ENCODE data around the gene ATP8A2.
"Not testable (repeated sequence)": the region's sequence is repeated elsewhere in the genome, so short reads cannot be mapped to it uniquely, and the experiment has no call there.

ATP8A2 gene

GRCh38 chr13:26058704-26059103, 686.9 kb downstream of the ATP8A2 start:
- DNase-seq: no peak

DNA sequence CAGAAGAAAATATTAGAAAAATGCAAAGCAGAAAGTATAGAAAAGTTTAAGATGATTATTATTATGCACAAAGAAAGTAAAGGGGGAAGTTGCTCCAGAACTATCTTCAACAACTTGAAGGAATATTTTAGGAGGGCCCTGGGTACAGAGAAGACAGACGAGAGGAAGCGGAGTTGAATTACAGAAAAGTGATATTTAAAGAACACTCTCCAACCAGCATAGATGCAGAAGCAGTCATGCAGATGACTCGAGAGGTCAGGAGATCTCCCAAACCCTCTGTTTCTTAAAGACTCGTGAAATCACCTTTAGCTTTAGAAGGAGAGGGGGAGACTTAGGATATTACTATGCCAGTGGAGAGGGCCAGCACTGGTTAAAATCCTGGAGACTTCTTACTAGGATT, 688.6 kb downstream of the ATP8A2 start:
- no peak for DNase-seq

DNA sequence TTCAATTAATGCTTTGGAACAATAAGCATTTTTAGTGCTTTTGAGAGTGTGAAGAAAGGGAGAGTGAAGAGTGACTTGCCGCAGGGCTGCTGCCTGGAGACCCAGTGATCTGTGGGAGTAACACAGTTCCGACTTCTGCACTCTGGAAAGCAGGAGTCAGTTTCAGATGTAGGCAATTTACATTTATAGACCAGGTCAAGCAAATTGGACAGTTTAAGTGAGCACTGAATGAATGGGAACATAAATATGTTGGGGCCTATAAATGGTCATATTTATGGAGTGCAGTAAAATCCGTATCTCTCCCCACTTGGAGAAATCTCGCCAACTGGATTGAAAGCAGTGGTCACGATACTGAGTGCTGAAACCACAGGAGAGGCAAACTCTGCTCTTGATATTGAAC, 689.5 kb downstream of the ATP8A2 start:
- DNase-seq: no peak

- DNase-seq: no peak
These were observed 690.2 kb downstream of the ATP8A2 start for GRCh38 chr13:26061947-26062346.

GRCh38 chr13:26062853-26063444, 691.2 kb downstream of the ATP8A2 start:
- DNase-seq: peak; percentile 46

- DNase-seq: not testable (repeated sequence)
These were observed 694.7 kb downstream of the ATP8A2 start for GRCh38 chr13:26066492-26066891.

- DNase-seq: no peak
These were observed 695.8 kb downstream of the ATP8A2 start for GRCh38 chr13:26067601-26068000.

- not testable (repeated sequence) for DNase-seq
These were observed 696.6 kb downstream of the ATP8A2 start for GRCh38 chr13:26068372-26068771.

- DNase-seq: not testable (repeated sequence)
These were observed 697.9 kb downstream of the ATP8A2 start for GRCh38 chr13:26069642-26070041.

DNA sequence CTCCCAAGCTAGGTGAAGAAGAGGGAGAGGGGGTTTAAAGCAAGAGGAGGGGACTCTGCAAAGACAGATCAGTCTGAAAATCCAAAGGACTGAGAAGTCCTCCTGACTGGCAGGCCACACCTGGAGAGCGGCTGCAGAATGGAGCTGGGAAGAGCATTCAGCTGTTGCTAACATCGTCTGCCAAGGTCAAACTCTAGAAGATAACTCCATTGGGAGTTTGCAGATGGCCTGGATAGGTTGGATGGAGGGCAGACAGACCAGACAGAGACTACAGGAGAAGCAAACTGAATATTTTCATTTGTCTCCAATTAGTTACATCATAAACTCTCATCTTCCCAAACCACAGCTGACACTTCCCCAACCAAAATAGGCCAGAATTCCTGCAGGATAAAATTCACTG, 699.9 kb downstream of the ATP8A2 start:
- no peak for DNase-seq

GRCh38 chr13:26072335-26072734, 700.6 kb downstream of the ATP8A2 start:
- DNase-seq: not testable (repeated sequence)

DNA sequence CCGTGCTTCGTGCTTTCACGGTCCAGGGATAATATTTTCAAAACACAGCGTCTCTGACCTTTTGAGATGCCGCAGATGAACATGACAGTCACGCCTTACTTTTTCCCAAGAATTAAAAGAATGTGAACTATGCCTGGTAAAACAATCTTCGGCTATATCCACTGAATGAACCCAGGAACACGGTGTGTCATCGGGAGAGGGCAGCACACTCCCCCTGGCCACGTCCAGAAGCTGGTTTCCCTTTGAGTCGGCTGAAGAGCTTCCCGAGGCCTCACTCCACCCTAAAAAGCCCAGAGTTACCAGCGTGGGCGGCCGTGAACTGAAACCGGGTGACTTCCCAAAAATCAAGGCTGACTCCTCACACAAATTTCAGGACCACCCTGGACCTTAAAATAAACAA, 702.9 kb downstream of the ATP8A2 start:
- no peak for DNase-seq

Data from CD4-positive, alpha-beta T cell treated with Interleukin-4 for 4 hours (primary cell).